ENCODE results near the gene CDKN1B. TPM values are rescaled to one million over a fixed set of nuclear protein-coding genes. Genes with fewer than 3 reads are reported as not detected.

CDKN1B gene
- total and polyA plus RNA-seq, 2 experiments from 2014 or later = 7.0 to 46.0 TPM

DNA sequence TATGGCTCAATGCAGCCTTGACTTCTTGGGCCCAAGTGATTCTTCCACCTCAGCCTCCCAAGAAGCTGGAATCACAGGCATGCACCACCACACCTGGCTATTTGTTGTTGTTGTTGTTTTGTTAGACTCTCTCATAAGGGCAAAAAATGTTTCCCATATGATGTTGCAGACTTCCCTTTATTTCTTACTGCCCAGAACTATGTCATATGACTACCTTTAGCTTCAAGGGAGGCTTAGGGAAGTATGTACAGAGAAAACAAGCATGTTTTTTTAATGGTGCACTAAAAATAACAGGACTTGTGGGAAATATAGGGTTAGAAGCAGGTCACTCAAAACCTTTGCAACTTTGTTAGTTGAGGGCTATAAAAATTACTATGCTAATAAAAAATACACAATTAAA lies 16.9 kb upstream of the CDKN1B start:
- H3K27me3 ChIP-seq = no peaks in the 10 kb centered on the region
- no peak for TF ChIP-seq EZH2phosphoT487 (IDR thresholded peaks at IDR 0.05; ENCODE audit: low read depth, severe bottlenecking, unreplicated experiment)
- no peak for TF ChIP-seq EZH2 (IDR thresholded peaks at IDR 0.05; ENCODE audit: borderline replicate concordance)
- TF ChIP-seq, protein P1, sequence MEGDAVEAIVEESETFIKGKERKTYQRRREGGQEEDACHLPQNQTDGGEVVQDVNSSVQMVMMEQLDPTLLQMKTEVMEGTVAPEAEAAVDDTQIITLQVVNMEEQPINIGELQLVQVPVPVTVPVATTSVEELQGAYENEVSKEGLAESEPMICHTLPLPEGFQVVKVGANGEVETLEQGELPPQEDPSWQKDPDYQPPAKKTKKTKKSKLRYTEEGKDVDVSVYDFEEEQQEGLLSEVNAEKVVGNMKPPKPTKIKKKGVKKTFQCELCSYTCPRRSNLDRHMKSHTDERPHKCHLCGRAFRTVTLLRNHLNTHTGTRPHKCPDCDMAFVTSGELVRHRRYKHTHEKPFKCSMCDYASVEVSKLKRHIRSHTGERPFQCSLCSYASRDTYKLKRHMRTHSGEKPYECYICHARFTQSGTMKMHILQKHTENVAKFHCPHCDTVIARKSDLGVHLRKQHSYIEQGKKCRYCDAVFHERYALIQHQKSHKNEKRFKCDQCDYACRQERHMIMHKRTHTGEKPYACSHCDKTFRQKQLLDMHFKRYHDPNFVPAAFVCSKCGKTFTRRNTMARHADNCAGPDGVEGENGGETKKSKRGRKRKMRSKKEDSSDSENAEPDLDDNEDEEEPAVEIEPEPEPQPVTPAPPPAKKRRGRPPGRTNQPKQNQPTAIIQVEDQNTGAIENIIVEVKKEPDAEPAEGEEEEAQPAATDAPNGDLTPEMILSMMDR (IDR thresholded peaks at IDR 0.05; ENCODE audit: poor library complexity) = no peak
- H3K4me1 ChIP-seq (ENCODE audit: insufficient read depth) = peaks cover 3% of the 10 kb centered on the region
- no peak overlapping the region for H2AFZ ChIP-seq
- no peaks in the 10 kb centered on the region for H3K9me3 ChIP-seq (ENCODE audit: low read depth)
- no peak for DNase-seq (ENCODE audit: low spot score)
- no peaks in the 10 kb centered on the region for H4K20me1 ChIP-seq (ENCODE audit: insufficient read depth, poor library complexity, severe bottlenecking)
- H3K4me3 ChIP-seq = no peak overlapping the region
- H3K36me3 ChIP-seq (replicated peaks; ENCODE audit: insufficient read depth, low read depth) = no peaks in the 10 kb centered on the region
- no peaks in the 10 kb centered on the region for H3K79me2 ChIP-seq
- H3K9me2 ChIP-seq (replicated peaks; ENCODE audit: insufficient read depth) = no peaks in the 10 kb centered on the region
- H3K4me2 ChIP-seq = no peak overlapping the region
- no peak overlapping the region for H3K27ac ChIP-seq

DNA sequence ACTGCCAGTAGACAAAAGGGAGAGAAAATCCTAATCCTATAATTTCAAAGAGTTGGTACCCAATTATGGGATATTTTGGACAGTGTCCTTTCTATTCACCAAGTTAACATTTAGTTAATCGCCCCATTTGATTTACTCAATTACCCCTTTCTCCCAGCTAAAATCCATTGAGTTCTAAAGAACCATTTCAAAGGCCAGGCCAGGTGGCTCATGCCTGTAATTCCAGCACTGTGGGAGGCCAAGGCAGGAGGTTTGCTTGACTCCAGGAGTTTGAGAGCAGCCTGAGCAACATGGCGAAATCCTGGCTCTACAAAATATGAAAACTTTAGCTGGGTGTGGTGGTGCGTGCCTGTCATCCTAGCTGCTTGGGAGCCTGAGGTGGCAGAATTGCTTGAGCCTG lies 15.7 kb upstream of the CDKN1B start:
- no peak for DNase-seq (ENCODE audit: low spot score)

DNA sequence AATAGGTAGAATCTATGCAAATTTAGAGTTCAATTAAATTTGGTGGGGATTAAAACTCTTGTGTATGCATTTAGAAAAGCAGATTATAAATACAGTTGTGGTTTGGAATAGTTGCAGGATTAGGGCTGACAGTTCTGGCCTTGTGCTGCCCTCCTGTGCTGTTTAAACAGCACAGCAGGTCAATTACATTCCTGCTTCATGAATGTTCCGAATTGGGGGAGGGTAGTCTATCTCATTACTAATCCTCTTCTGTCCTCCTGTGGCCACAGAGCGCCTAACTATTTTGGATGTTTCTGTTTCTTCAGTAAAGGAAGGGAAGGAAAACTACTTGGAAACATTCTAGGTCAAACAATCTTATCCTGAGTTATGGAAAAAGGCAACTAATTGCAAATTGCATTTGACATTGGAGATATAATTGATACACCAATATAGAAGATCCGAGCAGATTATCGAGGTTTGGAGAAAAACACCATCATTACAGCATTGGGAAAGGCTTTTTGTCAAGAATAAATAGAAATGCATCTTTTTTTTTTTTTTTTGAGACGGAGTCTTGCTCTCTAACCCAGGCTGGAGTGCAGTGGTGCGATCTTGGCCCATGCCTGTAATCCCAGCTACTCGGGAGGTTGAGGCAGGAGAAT lies 12.5 kb upstream of the CDKN1B start:
- H3K4me2 ChIP-seq = no peak overlapping the region
- no peaks in the 10 kb centered on the region for H3K9me3 ChIP-seq (ENCODE audit: low read depth)
- peak; percentile 92 for DNase-seq (ENCODE audit: low spot score)
- WGBS (ENCODE audit: low lambda C conversion rate, missing lambda C conversion rate) = 54% methylated on average over 7 of the region's 7 CpGs
- no peaks in the 10 kb centered on the region for H3K79me2 ChIP-seq
- H4K20me1 ChIP-seq (ENCODE audit: insufficient read depth, poor library complexity, severe bottlenecking) = no peaks in the 10 kb centered on the region
- TF ChIP-seq, protein P1 (IDR thresholded peaks at IDR 0.05; ENCODE audit: poor library complexity) = peak; percentile 98
- TF ChIP-seq EZH2 (IDR thresholded peaks at IDR 0.05; ENCODE audit: borderline replicate concordance) = no peak
- no peak overlapping the region for H3K27ac ChIP-seq
- H3K4me1 ChIP-seq (ENCODE audit: insufficient read depth) = peaks cover 3% of the 10 kb centered on the region
- H3K36me3 ChIP-seq (replicated peaks; ENCODE audit: insufficient read depth, low read depth) = no peaks in the 10 kb centered on the region
- no peak overlapping the region for H3K4me3 ChIP-seq
- H3K9me2 ChIP-seq (replicated peaks; ENCODE audit: insufficient read depth) = no peaks in the 10 kb centered on the region
- no peaks in the 10 kb centered on the region for H3K27me3 ChIP-seq
- H2AFZ ChIP-seq = no peak overlapping the region

More for the DNA sequence above, 15.7 kb upstream of the CDKN1B start:
- 99% methylated on average over 3 of the region's 3 CpGs for WGBS (ENCODE audit: low lambda C conversion rate, missing lambda C conversion rate)
- Histone ChIP-seq H3K4me2 (no peak overlapping the region), H2AFZ (no peak overlapping the region), H4K20me1 (ENCODE audit: insufficient read depth, poor library complexity, severe bottlenecking) (no peaks in the 10 kb centered on the region), H3K27me3 (no peaks in the 10 kb centered on the region), H3K9me2 (replicated peaks; ENCODE audit: insufficient read depth) (no peaks in the 10 kb centered on the region), H3K4me1 (ENCODE audit: insufficient read depth) (peaks cover 3% of the 10 kb centered on the region), H3K4me3 (no peak overlapping the region), H3K36me3 (replicated peaks; ENCODE audit: insufficient read depth, low read depth) (no peaks in the 10 kb centered on the region), H3K9me3 (ENCODE audit: low read depth) (no peaks in the 10 kb centered on the region), H3K27ac (no peak overlapping the region), H3K79me2 (no peaks in the 10 kb centered on the region)
- TF ChIP-seq, protein P1 (IDR thresholded peaks at IDR 0.05; ENCODE audit: poor library complexity) = no peak
- no peak for TF ChIP-seq EZH2phosphoT487 (IDR thresholded peaks at IDR 0.05; ENCODE audit: low read depth, severe bottlenecking, unreplicated experiment)
- no peak for TF ChIP-seq EZH2 (IDR thresholded peaks at IDR 0.05; ENCODE audit: borderline replicate concordance)
